ENCODE data around the gene MAN1C1. TPM values are rescaled to one million over a fixed set of nuclear protein-coding genes. Genes with fewer than 3 reads are reported as not detected.

The MAN1C1 gene
- total RNA-seq, 2 experiments from 2014 or later, result 4.6 to 4.8 TPM

DNA sequence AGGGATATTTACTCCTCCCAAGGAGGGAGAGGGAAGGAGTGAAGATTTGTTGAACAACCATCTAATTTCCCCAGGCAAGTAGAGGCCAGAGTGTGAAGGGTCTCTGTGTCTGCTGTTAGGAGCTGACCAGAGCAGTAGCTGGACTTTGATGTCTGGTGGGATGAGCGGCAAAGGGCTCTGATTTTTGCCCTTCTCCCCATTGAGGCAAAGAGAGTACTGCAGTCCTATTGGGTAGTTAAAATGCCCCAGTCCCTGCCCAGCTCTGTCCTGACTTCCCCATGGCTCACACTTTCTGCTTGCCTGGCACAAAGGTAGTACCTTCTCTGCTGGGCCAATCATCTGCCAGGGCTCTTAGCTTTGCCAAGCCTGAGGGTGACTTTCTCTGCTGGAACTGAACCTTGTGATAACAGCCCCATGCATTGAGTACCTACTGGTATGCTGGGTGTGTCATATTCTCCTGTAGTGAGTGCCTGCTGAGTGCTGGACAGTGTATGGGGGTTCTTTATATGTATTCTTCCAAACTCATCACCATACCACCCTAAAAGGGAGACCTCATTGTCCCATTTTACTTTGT, 119.5 kb downstream of the MAN1C1 start:
- no peak for DNase-seq
- POLR2A ChIA-PET, result no interaction called here
- Mint-ChIP-seq H3K36me3 (no peaks in the 10 kb centered on the region), H3K27me3 (no peaks in the 10 kb centered on the region), H3K27ac (no peak overlapping the region), H3K9me3 (no peaks in the 10 kb centered on the region), H3K4me3 (no peak overlapping the region), H3K4me1 (ENCODE audit: low read depth) (peaks cover 9% of the 10 kb centered on the region)
- intact Hi-C loops (cut with micrococcal nuclease), result no loop called here
- CTCF ChIA-PET, result no interaction called here

DNA sequence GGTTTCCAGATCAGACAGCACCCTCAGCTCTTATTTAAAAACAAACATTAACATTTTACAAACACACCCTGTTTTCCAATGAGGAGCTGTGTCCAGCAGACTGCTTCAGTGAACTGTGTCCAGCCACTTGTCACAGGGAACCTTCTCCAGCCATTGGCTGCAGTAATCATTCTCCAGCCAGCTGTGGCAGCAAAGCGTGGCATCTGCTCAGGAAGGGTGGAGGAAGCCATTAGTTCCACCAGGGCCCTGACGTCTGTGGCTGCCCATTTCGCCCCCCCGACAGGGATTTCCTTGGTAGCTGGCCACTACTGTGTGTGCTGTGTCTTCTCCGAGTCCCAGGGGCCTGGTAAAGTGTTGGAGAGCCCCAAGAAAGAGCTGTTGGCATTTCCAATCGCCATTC, 120.5 kb downstream of the MAN1C1 start:
- ChIA-PET CTCF (no interaction called here), POLR2A (no interaction called here)
- intact Hi-C loops (cut with micrococcal nuclease), result no loop called here
- H3K27ac Mint-ChIP-seq, result no peak overlapping the region
- H3K4me1 Mint-ChIP-seq (ENCODE audit: low read depth), result peaks cover 8% of the 10 kb centered on the region
- no peaks in the 10 kb centered on the region for H3K27me3 Mint-ChIP-seq
- DNase-seq, result no peak
- H3K36me3 Mint-ChIP-seq, result no peaks in the 10 kb centered on the region
- no peaks in the 10 kb centered on the region for H3K9me3 Mint-ChIP-seq
- H3K4me3 Mint-ChIP-seq, result no peak overlapping the region

DNA sequence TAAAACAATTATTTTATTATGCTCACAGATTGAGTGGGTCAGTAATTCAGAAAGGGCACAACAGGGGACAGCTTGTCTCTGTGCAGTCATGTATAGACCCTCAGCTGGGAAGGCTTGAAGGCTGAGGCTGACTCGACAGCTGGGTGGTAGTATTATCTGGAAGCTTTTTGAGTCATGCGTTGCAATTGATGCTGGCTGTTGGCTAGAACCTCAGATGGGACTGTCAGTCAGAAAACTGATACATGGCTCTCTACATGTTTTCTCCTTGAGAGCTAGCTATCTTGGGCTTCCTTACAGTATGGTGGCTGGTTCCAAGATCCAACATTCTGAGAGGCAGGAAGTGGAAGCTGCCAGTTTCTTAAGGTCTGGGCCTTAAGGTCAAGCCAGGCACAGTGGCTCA, 121.9 kb downstream of the MAN1C1 start:
- Mint-ChIP-seq H3K9me3 (no peaks in the 10 kb centered on the region), H3K4me3 (no peak overlapping the region), H3K27me3 (no peaks in the 10 kb centered on the region), H3K4me1 (ENCODE audit: low read depth) (peaks cover 8% of the 10 kb centered on the region), H3K27ac (no peak overlapping the region), H3K36me3 (no peaks in the 10 kb centered on the region)
- no peak for DNase-seq
- CTCF ChIA-PET, result no interaction called here
- POLR2A ChIA-PET, result no interaction called here
- intact Hi-C loops (cut with micrococcal nuclease), result no loop called here

DNA sequence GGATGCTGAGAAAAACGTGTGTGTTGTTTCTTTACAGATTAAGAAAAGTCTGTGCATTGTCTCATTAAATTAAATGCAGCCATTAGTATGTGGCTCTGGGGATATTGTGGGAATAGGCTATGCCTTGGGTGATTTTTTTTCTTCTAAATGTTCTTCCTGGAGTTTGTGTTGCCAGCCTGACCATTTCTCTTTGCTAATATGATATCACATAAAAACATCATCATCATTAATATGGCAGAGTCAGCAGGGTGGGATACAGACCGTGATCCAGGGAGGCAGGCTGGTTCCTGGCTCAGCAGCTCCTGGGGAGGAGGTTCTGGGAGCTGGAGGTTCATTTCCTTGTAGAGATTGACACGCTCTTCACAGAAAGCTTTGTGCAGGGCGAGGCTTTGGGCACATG, 122.8 kb downstream of the MAN1C1 start:
- intact Hi-C loops (cut with micrococcal nuclease), result no loop called here

DNA sequence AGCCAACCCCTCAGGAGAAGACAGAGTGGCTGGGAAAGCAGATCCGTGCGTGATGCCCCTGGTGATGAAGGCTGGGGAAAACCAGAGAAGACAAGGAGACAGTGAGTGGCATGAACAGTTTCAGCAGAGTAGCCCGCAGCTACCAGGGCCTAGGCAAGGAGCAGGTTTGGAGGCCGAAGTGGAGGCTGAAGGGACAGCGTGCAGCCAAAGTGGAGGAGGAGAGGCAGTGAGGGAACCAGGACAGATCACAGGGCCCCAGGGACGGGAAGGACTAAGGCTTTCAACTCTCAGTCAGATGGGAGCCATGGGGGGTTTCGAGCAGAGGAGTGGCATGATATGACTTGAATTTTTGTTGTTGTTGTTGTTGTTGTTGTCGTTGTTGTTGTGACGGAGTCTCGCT, 123.5 kb downstream of the MAN1C1 start:
- Mint-ChIP-seq H3K36me3 (no peaks in the 10 kb centered on the region), H3K9me3 (no peaks in the 10 kb centered on the region), H3K4me1 (ENCODE audit: low read depth) (peaks cover 8% of the 10 kb centered on the region), H3K27ac (no peak overlapping the region), H3K4me3 (no peak overlapping the region), H3K27me3 (no peaks in the 10 kb centered on the region)
- ChIA-PET CTCF (no interaction called here), POLR2A (no interaction called here)
- intact Hi-C loops (cut with micrococcal nuclease), result no loop called here
- no peak for DNase-seq

More for the DNA sequence above, 122.8 kb downstream of the MAN1C1 start:
- CTCF ChIA-PET, result no interaction called here
- no peaks in the 10 kb centered on the region for H3K36me3 Mint-ChIP-seq
- H3K9me3 Mint-ChIP-seq, result no peaks in the 10 kb centered on the region
- no peak for DNase-seq
- peaks cover 8% of the 10 kb centered on the region for H3K4me1 Mint-ChIP-seq (ENCODE audit: low read depth)
- H3K4me3 Mint-ChIP-seq, result no peak overlapping the region
- H3K27ac Mint-ChIP-seq, result no peak overlapping the region
- H3K27me3 Mint-ChIP-seq, result no peaks in the 10 kb centered on the region
- POLR2A ChIA-PET, result no interaction called here

DNA sequence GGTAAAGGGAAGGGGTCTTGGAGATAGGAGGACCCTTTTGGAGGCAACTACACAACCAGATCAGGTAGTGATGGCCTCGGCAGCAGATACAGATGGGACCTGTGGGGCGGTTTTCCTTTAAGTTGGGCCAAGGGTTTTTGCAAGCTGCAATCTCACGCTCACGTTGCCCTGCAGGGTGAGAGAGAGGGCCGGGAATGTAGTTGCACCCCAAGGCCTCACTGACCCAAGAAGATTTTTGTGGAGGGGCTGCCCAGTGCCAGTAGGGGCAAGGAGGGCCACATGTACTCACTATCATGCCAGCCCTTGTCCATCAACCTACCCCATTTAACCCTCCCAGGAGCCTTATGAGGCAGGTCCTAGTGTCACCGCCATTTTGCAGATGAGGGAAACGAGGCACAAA, 125.7 kb downstream of the MAN1C1 start:
- intact Hi-C loops (cut with micrococcal nuclease), result no loop called here
- no peak for DNase-seq
- Mint-ChIP-seq H3K9me3 (no peaks in the 10 kb centered on the region), H3K4me1 (ENCODE audit: low read depth) (peaks cover 7% of the 10 kb centered on the region), H3K4me3 (no peak overlapping the region), H3K27me3 (no peaks in the 10 kb centered on the region), H3K36me3 (no peaks in the 10 kb centered on the region), H3K27ac (no peak overlapping the region)
- POLR2A ChIA-PET, result no interaction called here
- CTCF ChIA-PET, result no interaction called here

DNA sequence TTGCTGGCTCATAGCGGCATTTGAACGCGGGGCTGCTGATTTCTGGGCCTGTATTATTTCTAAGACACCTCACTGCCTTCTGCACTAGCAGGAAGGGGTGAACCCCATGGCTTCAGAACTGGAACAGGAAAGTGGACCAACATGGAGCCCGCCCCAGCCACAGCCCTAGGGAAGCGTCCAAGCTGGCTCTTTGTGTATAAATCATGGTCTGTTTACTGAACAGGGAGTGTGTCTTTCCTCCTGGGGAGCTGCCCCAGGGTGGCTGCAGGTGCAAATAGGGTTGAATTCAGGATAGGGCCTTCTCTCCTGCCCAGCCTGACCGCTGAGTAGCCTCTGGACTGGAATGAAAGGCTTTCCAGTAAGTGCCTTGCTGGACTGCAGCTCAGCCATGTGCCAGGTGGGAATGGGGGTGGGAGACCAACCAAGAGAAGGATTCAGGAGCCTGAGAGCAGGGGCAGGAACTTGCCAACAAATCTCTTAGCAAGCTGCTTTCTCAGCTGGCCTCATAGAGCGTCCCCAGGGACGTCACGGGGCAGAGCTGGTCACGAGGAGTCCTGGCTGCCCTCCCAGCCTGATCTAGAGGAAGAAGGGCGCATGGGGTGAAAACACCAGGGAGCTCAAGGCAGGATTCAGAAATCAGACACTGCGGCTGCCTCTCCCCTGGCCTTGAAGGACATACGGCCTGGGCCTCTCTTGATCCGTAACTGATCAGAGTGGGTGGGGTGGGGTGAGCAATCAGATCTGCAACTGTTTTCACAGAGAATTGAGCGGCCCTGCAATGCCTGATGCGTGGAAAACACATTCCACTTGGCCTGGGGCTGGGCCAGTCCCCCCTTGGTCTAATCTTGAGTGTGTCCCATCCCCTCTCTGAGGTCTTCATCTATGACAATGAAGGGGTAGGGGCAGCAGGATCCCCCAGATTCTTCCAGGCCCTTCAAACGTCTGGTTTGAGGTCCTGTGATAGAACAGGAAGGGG, 126.9 kb downstream of the MAN1C1 start:
- Mint-ChIP-seq H3K36me3 (no peaks in the 10 kb centered on the region), H3K4me1 (ENCODE audit: low read depth) (peaks cover 7% of the 10 kb centered on the region), H3K27ac (no peak overlapping the region), H3K4me3 (no peak overlapping the region), H3K9me3 (no peaks in the 10 kb centered on the region), H3K27me3 (no peaks in the 10 kb centered on the region)
- ChIA-PET CTCF (no interaction called here), POLR2A (no interaction called here)
- intact Hi-C loops (cut with micrococcal nuclease), result no loop called here
- DNase-seq, result no peak

DNA sequence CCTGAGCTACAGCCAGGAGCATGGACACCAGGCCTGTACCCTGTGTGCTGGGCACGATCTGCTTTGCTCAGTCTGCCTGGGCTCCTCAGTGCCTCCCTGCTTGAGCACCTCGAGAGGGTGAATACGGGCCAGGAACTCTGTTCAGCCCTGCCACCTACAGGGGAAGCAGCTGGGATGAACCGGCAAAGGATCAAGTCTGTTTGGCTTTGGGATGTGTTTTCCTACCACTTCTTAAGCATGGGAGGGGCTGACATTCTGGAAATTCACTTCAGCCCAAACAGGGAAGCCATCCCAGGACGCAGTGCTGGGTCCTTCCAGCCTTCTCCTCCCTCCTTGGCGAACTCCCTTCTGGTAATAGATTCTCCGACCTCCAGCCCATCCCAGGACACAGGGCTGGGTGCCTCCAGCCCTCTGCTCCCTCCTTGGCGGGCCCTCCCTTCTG, 127.6 kb downstream of the MAN1C1 start:
- peaks cover 7% of the 10 kb centered on the region for H3K4me1 Mint-ChIP-seq (ENCODE audit: low read depth)
- no peak overlapping the region for H3K4me3 Mint-ChIP-seq
- H3K27ac Mint-ChIP-seq, result no peak overlapping the region
- ChIA-PET CTCF (no interaction called here), POLR2A (no interaction called here)
- no peaks in the 10 kb centered on the region for H3K9me3 Mint-ChIP-seq
- intact Hi-C loops (cut with micrococcal nuclease), result no loop called here
- H3K36me3 Mint-ChIP-seq, result no peaks in the 10 kb centered on the region
- H3K27me3 Mint-ChIP-seq, result no peaks in the 10 kb centered on the region
- no peak for DNase-seq

DNA sequence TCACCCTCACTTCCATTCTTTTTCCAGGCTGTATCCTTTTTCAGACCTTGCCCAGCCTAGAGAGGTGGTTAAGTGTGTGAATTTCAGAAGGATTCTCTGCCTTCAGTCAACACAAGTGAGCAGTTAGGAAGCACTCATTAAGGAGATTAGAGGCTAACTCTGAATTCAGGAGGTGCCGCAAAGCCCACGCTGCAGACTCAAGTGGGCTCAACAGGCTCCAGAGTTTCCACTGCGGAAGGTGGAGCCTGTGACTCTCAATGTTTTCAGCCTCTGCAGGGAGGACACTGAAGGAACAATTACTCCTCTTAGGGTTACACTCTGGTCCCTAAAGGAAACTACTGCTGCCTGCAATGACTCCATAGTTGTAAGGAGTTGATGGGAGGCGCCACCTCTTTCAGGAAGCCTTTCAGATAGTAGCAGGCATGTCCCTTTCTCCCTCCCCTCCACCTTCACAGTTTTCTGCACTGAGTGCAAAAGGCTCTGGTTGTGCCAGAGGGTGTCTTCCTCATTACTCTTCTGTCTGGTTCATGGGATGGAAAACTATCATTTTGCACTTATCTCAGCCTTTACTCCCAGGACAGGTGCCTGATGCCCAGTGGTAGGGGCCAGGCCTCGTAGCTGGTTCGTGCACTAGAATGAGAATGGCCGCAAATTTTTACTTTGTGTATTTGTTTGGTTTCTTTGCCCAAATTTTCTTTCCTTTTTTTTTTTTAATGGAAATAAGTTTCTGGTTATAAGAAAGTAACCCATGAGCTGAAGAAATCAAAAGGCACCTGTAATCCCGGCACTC, 128.2 kb downstream of the MAN1C1 start:
- no peak overlapping the region for H3K4me3 Mint-ChIP-seq
- H3K27me3 Mint-ChIP-seq, result no peaks in the 10 kb centered on the region
- intact Hi-C loops (cut with micrococcal nuclease), result no loop called here
- peaks cover 7% of the 10 kb centered on the region for H3K4me1 Mint-ChIP-seq (ENCODE audit: low read depth)
- no peak overlapping the region for H3K27ac Mint-ChIP-seq
- H3K36me3 Mint-ChIP-seq, result no peaks in the 10 kb centered on the region
- ChIA-PET POLR2A (no interaction called here), CTCF (interaction anchor here (0.8 kb wide), 1 partner anchor 53 kb away, joined by 3 read pairs; no protein-coding TSS in a partner anchor)
- no peaks in the 10 kb centered on the region for H3K9me3 Mint-ChIP-seq
- DNase-seq, result no peak

DNA sequence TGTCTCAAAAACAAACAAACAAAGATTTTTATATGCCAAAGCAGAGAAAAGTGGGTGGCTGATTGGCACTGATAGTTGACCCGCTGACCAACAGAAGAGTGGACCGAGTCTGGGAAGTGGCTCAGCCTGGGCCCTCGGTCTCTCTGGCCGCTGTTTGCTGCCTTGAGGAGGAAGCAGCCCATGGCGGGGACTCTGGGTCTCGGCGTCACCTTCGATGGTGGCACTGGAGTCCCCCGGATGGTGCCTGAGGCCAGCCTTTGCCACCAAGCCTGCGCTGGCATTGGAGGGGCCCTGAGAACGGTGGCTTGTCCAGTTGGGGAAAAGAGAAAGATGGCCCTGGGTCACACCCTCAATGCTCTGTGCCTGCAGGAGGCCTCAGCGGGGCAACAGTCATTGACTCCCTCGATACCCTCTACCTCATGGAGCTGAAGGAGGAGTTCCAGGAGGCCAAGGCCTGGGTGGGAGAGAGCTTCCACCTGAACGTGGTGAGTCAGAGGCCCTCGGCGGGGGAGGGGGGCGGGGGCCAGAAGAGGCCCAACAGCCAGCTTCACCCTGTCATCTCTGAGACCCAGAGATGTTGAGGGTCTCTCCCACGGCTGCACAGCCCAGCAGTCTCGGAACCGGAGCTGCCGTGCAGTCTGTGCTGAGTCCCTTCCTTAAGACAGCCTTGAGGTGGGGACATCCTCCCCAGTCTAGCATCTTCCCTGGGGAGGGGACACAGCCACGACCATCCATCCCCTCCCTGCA, 129.9 kb downstream of the MAN1C1 start:
- no peak overlapping the region for H3K4me3 Mint-ChIP-seq
- no peaks in the 10 kb centered on the region for H3K36me3 Mint-ChIP-seq
- no peak for DNase-seq
- CTCF ChIA-PET, result interaction anchor here (1.2 kb wide), 1 partner anchor 137 kb away, joined by 3 read pairs; no protein-coding TSS in a partner anchor
- H3K9me3 Mint-ChIP-seq, result no peaks in the 10 kb centered on the region
- H3K27ac Mint-ChIP-seq, result no peak overlapping the region
- H3K27me3 Mint-ChIP-seq, result no peaks in the 10 kb centered on the region
- POLR2A ChIA-PET, result interaction anchor here (0.6 kb wide), 1 partner anchor 319 kb away, joined by 5 read pairs; no protein-coding TSS in a partner anchor
- intact Hi-C loops (cut with micrococcal nuclease), result no loop called here
- H3K4me1 Mint-ChIP-seq (ENCODE audit: low read depth), result peaks cover 4% of the 10 kb centered on the region

DNA sequence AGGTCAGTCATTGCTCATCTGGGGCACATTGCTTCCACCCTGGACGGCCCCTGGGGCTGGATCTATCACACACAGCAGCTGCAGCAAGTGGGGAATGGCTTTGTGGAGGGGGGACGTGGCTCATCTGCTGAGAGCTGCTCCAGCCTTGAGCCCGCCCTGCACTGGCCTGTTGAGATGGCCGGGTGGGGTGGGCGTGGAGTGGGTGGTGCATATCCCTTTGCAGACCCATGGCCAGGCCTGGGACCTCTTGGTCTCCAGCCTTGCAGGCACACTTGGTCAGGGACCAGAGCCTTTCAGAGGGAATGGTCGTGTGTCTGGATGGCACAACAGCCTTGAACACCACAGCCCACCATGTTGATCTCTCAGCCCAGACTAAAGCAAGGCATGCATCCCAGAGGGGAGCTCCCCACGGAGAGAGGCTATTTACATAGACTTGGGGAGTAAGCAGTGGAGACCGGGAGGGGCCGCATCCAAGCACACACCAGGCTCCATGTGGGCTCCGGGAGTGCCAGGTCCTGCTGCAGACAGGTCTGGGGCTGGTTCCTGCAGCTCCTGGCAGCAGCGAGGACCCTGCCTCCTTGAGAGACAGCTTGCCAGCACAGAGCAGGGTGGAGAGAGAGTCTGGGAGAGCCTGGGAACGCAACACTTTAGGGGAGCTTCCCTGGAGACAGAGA, 130.6 kb downstream of the MAN1C1 start:
- POLR2A ChIA-PET, result interaction anchor here (0.6 kb wide), 1 partner anchor 320 kb away, joined by 5 read pairs; no protein-coding TSS in a partner anchor
- CTCF ChIA-PET, result no interaction called here
- Mint-ChIP-seq H3K27me3 (no peaks in the 10 kb centered on the region), H3K4me3 (no peak overlapping the region), H3K9me3 (no peaks in the 10 kb centered on the region), H3K4me1 (ENCODE audit: low read depth) (no peaks in the 10 kb centered on the region), H3K36me3 (no peaks in the 10 kb centered on the region), H3K27ac (no peak overlapping the region)
- intact Hi-C loops (cut with micrococcal nuclease), result no loop called here
- no peak for DNase-seq

Measured in activated CD4-positive, alpha-beta memory T cell treated with anti-CD3 and anti-CD28 coated beads for 36 hours (primary cell).